ENCODE results near the gene ARHGAP10.
"Not testable (repeated sequence)": the region's sequence is repeated elsewhere in the genome, so short reads cannot be mapped to it uniquely, and the experiment has no call there.

The ARHGAP10 gene

DNA sequence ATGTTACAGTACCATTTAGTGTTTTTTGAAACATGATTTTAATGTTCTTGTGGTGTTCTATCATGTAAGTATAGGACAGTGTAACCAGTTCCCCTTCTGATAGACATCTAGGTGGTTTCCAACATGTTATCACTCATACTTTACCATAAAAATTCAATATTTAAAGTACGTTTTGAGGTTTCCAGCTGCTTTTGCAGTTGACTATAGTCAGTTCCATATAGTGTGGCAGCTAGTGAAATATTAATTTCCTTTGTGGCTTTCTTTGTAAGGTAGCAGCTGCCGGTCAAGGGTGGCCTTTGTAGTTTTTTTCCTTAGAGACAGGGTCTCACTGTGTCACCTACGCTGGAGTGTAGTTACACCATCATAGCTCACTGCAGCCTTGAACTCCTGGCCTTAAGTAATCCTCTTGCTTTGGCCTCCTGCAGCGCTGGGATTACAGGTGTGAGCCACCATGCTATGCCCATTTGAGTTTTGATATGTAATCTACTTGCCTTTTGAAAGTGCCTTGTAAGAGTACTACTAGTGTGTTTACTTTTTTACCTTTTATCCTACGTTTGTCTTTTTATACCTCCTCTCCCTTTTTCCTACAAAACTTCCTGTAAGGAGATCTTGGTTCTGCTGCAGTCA, 63.0 kb downstream of the ARHGAP10 start:
- DNase-seq (ENCODE audit: low spot score) = no peak

DNA sequence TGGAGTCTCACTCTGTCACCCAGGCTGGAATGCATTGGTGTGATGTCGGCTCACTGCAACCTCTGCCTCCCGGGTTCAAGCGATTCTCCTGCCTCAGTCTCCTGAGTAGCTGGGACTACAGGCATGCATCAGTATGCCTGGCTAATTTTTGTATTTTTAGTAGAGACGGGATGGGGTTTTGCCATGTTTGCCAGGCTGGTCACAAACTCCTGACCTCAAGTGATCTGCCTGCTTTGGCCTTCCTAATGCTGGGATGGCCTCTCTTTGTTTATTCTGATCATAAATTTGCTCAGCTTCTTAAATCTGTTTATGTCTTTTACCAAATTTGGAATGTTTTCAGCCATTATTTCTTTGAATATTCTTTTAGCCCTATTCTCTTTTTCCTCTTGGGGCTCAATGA, 67.2 kb downstream of the ARHGAP10 start:
- DNase-seq (ENCODE audit: low spot score) = not testable (repeated sequence)

DNA sequence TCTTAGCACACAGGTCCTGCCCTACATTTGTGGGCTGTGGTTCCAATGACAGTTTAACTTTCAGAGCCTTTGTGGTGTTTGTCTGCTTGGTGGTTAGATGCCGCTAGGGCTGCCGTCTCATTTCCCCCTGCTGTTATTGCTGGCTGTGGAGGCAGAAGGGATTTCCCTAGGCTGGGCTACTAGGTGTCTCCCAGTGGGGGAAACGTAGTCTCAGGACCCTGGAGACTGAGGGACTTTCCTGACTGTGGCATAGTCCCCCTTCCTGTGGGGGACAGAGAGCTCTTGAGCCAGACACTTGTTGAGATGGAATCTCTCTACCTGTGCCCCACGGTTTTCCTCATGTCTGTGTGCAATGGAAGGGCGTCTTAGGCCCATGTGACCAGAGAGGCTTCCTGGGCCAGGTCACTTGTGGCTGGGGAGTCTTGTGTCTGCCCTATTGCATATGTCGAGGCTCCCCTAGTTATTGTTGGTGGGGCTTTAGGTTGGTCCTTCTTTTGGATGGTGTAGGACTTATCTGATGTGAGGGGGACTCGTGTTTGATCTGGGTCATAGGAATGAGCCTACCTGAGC, 68.2 kb downstream of the ARHGAP10 start:
- no peak for DNase-seq (ENCODE audit: low spot score)

DNA sequence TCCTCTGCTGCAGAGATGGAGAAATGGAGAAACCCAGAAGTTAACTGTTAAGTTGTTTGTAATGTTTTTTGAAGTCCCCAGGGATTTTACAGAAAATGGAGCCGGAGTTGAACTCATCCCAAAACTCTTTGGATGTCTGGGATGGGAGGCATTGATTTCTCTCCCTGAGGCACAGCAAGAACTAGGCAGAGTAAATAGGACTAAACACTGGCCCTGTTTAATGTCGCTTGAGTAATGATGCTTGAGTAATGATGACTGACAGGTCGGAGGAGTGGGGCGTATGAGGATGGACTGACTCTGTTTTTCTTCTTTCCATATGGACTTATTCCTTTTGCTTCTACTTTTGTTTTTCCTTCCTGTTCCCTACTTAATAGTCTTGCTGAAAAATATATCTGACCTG, 69.9 kb downstream of the ARHGAP10 start:
- no peak for DNase-seq (ENCODE audit: low spot score)

DNA sequence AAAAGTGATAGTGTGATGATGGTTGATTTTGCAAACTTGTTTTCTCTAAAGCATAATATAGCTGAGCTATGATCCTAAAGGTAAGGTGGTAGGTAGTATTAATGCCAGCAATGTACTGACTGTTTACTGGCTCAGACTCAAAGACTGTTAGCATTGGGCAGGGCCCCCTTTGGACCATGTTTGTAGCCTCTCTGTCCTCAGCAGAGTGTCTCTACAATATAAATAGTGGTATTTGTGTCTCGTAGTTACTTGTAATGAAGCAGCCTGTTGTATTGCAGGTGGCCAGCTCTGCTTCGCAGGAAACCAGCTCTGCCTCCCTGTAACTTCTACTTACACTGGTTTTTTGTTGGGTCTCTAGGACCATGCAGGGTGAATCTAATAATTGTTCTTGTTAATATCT, 70.5 kb downstream of the ARHGAP10 start:
- no peak for DNase-seq (ENCODE audit: low spot score)

DNA sequence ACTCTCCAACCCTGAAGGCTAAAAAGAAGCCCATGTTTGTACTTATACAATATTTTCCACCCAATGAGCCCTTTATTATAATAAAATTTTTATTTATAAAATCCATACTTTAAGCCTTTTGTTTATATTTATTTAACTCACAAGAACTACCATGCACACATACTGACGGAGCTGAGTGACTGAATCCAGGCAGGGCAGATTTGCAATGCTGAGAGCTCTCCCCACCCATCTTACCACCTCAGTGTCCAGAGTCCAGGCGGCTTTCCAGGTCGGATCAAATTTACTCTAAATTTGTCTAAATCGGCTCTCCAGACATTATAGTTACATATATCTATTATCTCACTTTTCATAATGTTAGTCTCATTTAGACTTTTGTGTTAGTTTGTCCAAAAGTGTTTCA, 74.1 kb downstream of the ARHGAP10 start:
- DNase-seq (ENCODE audit: low spot score) = no peak

DNA sequence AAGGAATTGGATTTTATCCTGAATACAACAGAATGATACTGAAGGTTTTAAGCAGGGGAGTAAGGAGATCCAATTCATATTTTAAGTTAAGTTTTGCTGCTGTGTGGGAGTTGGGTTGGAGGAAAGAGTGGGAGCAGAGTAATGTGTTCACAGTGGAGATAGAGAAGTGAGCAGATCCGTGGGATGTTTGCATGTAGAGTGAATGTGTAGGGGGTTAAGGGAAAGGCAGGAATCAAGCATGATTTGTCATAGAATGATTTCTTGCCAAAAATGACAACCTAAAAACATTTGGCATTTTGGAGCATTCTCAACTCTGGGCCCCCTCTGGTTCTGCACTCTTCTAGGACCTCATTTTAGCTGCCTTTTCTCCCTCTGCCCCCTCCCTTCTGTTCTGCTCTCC, 76.6 kb downstream of the ARHGAP10 start:
- DNase-seq (ENCODE audit: low spot score) = no peak

DNA sequence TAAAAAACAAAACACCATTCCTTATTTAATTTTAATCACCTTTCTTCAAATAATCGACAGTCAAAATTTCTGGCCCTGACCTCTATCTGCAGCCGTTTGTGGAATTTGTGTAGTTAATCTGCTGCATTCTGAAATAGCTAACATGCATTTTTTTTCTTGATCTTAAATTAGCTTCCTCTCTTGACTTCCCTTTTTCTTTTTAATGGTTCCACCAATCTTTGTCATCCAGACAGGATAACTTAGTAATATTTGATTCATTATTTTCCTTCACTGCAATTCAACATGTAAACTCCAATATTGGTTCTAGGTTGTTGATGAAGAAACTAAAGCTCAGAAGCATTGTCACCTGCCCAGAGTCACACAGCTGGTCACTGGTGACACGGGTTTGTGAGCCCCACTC, 77.3 kb downstream of the ARHGAP10 start:
- no peak for DNase-seq (ENCODE audit: low spot score)

DNA sequence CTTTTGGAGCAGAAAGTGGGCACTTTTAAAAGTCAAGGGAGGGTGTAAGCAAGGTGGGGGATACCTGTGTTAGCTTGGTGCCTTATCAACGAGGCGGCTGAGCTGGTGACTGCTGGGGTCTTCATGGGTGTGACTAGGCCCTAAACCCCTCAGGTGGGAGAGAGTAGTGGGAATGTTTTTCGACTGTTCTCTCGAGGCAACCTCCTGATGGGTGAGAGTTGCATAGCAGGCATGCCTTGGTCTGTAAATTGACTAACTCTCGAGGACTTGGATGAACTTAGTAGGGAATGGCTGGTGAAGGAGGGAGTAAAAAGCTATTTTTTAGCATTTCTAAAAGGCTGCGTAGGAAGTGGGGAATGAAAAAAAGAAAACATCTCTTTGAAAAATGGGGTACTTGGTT, 80.0 kb downstream of the ARHGAP10 start:
- no peak for DNase-seq (ENCODE audit: low spot score)

DNA sequence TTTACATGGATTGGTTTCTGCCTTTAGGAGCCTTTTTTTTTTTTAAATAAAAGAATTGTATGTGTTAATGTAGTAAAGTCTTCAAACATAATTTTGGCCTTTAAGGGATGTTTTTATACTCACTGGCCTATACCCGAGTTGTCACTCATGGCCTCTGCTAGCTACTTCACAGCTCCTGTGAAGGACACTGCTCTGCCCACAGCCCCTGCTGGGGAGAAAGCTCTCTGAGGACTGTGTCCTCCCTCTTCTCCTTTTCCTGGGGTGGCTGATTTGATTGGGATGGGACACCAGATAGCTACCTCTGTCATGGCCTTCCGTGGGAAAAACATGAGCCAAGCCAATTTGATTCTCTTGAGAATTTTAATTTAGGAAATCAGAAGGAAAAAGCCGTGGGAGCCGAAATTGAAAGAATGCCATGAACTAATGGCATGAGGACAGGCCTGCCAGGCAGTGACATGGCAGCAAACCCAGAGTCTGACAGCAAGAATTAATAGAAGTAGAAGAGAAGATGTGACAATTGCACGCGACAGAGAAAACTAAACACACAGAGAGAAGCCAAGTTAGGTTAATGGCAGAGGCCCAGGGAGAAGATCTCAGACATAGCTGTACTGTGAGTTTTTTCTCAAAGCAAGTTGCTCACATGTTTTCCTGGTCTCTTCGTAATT, 81.4 kb downstream of the ARHGAP10 start:
- no peak for DNase-seq (ENCODE audit: low spot score)

DNA sequence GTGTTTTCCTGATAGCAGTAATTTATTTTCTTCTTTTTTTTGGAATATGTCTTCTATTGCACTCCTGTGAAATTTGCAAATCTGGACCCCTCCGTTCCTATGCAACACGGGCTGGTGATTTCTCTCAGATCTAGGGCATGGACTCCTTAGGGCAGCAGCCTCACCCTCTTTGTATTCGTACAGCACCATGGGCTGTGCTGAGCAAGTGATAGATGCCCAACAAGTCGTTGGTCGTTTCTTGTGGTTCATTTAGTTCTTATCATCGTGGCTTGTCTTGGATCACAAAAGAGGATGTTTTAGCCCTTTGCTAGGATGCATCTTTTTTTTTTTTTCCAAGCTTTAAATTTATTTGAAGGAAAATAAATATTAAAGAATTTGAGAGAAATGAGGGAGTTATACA, 82.1 kb downstream of the ARHGAP10 start:
- no peak for DNase-seq (ENCODE audit: low spot score)

DNA sequence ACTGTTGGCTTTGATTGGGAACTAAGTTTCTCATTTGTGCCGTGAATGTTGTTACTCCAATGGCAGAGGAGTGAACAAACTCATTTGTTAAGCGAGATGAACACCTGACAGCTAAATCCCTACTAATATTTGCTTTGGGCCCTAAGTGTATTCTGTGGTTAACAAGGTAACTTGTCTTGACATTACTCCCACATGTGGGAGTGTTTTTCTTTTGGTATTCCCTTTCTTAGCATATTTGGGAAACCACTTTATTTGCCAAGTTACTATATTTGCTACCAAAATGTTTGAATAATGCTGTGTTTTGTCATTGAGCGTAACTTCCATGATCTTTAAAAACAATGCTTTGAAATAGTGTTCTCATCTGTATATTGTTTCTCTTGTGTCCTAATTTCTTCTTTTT, 82.5 kb downstream of the ARHGAP10 start:
- no peak for DNase-seq (ENCODE audit: low spot score)

DNA sequence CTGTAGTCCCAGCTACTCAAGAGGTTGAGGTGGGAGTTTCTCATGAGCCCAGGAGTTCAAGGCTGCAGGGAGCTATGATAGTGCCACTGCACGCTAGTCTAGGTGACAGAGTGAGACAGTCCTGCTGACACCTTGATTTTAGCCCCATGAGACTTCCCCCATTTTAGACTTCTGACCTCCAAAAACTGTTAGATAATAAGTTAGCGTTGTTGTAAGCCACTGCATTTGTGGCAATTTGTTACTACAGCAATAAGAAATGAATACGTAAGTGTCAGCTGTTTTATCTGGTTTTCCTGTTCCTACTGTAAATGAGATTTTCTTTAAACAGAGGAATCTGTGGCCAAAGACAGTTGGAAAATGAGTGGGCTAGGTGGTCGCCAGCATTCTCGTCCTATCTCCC, 83.9 kb downstream of the ARHGAP10 start:
- DNase-seq (ENCODE audit: low spot score) = no peak

DNA sequence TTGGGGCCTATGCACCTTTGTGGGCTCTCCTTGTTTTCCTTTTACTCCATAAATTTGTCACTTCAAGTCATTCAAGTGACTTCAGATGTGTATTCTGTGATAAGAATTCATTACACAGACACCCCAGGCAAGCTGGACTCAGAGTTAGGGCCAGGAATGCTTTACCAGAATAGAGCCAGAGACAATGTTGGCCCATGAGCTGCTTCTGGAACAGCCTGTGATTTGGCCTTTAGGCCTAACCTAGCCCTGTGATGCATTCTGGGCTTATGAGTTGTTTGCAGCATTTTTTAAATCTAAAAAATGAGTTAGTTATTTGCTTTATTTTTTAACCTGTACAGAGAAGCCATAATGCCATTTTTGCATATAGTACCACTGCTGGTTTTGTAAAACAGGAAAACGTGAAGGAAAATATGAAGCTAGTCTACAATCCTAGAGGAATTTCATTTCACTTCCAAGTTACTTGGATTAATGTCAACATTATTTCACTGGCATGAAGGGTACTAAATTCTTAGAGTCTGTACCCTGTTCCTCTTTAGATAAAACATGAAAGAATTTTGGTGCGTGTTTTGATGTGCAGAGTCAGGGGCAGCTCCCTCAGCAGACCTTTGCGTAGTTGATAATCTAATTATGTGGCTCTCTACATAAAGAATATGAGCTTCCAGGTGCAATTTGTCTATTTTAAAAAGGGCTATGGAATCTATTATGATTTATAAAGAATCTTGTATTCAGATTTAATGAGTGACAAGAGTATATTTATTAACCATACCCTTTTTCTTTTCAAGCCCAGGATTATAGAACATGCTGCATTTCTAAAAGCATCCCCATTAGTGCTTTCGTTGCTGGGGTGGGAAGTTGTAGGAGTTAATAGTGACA, 84.7 kb downstream of the ARHGAP10 start:
- no peak for DNase-seq (ENCODE audit: low spot score)

DNA sequence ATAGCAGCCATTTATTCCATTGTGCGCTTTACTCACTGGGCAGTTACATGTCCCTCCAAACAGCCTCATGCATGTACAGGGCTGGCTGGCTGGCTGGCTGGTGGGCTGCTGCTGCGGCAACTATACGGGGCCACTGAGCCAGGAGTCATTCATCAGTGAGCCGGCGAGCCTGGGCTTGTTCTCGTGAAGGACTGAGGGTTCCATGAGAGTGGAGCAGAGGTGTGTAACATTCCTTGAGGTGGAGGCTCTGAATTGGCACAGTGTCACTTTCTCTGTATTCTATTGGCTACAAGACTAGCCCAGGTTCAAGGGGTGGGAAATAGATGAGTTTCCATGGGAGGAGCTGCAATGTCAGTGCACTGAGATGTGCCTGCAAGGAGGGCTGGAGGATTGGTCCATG, 89.1 kb downstream of the ARHGAP10 start:
- DNase-seq (ENCODE audit: low spot score) = no peak

DNA sequence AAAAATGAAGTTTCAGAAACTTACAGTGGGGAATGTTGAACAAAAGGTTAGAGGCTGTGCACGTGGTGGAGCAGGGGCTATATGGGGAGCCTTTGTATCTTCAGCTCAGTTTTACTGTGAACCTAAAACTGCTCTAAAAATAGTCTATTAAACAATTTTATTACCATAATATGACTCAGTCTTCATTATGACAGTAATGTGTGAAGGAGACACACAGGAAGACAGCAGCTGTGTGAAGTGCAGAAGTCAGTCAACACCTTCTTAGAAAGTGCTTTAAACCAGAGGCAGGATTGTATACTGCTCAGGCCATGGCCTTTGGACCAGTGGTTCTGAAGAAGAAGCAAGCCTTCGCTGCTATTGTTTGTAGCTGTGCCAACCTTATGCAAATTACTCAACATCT, 89.7 kb downstream of the ARHGAP10 start:
- DNase-seq (ENCODE audit: low spot score) = no peak

DNA sequence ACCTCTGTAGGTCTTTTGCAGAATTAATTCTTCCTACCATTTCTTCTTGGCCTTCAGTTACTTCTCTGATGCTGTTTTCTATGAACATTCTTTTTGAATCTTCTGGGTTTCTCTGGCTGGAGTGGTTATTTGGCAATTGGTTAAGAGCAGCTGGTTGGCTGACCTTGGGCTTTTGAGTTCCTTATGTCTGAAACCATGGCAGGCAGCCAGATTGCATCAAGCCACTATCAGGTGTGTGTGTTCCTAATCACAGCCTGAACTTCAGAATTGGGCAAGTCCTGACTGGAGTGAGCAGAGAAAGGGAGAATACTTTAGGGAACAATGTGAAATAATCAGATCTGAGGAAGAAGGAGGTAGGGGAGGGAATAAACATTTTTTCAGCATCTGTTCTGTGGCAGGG, 90.2 kb downstream of the ARHGAP10 start:
- no peak for DNase-seq (ENCODE audit: low spot score)

DNA sequence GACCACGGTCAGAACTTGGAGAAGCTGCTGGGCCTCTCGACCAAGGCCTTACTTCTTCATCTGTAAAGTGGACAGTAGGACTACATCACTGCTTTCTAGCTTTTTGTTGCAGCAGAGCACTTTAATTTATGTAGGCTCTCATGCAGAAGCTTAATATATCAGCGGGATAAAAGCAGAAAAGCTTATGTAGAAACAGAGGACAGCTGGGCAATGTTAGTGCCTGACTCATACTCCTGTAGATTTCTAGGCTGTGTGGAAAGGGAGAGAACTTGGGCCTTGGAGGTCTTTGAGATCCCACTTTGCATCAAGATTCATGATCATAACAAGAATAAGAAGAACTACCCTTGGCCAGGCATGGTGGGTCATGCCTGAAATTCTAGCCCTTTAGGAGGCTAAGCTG, 91.2 kb downstream of the ARHGAP10 start:
- DNase-seq (ENCODE audit: low spot score) = no peak

DNA sequence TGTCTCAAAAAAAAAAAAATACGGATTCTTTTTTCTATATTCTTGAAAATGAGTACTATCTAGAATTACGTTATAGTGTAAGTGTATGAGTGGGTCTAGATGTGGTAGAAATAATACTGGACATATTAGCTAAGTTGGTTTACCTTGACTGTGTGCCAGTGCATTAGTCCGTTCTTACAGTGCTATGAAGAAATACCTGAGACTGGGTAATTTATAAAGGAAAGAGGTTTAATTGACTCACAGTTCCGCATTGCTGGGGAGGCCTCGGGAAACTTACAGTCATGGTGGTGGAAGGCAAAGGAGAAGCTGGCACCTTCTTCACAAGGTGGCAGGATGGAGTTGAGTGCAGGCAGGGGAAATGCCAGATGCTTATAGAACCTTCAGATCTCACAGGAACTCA, 92.4 kb downstream of the ARHGAP10 start:
- no peak for DNase-seq (ENCODE audit: low spot score)

DNA sequence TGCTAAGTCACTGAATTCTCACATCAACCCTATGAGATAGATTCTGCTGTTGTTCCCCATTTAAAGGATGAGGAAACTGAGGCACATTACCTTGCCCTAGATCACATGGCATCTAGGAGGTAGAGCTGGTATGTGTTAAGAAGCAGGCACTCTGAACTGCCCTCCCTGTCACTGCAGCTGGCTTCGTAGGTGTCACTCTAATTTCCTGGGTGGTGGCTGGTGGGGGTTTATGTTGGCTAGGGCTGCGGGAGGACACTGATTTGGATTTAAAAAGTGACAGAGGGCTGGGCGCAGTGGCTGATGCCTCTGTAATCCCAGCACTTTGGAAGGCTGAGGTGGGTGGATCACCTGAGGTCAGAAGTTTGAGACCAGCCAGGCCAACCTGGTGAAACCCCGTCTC, 93.0 kb downstream of the ARHGAP10 start:
- no peak for DNase-seq (ENCODE audit: low spot score)

DNA sequence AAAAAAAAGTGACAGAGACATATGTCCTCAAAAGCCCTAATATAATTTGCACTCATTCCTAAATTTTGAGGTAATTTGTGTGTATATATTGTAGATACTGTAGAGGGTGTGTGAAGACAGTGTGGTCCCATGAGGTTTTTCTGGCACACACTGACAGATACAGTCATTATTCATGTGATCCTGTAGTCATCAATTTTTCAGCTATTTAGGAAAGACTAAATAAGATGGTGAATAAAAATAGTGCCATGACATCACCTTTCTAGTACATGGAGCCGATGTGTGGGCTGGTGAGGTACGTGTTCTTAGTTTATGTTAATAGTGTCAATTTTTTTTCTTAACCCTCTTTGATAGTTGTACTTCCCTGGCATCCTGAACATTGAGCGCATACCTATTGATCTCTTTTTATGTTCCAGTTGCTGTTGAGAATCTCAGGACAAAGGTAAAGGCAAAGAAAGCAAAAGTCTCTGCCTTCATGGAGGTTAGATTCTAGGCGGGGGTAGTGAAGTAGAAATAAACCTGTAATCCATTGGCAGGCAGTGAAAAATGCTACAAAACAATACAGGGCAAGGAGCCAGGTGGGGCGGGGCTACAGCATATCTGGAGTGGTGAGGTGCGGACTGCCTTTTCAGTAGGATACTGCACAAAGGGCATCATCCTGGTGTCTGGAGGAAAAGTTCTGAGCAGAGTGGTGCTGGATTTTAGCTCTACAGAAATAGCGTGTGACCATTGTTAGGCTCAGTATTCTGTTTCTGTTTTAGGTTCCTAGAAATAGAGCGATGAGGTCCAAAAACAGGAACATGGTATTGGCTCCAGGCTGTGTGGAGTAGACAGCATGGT, 93.8 kb downstream of the ARHGAP10 start:
- DNase-seq (ENCODE audit: low spot score) = no peak

DNA sequence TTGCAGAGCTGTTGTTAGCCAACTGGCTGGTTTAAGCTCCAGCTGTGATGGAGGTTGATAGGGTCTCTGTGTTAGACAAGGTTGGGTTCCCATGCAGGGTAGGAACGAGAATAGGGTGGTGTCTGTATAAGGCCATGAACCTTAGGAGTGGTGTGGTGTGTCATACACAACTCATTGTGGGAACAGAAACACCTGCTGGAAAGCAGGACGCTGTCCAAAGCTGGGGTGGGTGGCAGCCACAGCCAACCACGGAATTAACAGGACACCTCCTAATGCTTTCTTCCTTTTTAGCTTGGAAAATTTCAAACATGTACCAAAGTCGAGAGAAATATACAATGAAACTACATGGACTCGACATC, 94.4 kb downstream of the ARHGAP10 start:
- no peak for DNase-seq (ENCODE audit: low spot score)

Measured in left forelimb (tissue), 1 donor.